KOPT-K1 (cell line): ENCODE measurements around the gene KBTBD6.
"Not testable (repeated sequence)": the region's sequence is repeated elsewhere in the genome, so short reads cannot be mapped to it uniquely, and the experiment has no call there.

Source experiments
- H3K27ac ChIP-seq: fragments of 200-600 bp; sonication (generic); 2 replicates; pipeline ENCODE4 v1.5.1; 2016; ENCODE audit warnings: antibody characterized with exemption, mild to moderate bottlenecking, low read depth, low read length; ENCODE audit not compliant: poor library complexity, severe bottlenecking
- H3K36me3 ChIP-seq: fragments of 200-600 bp; sonication (generic); 2 replicates; pipeline ENCODE4 v1.5.1; 2017; ENCODE audit warnings: antibody characterized with exemption, mild to moderate bottlenecking, low read length, moderate library complexity; ENCODE audit not compliant: insufficient read depth
- H3K9me3 ChIP-seq: fragments of 200-600 bp; sonication (generic); 2 replicates; pipeline ENCODE4 v1.5.1; 2017; ENCODE audit warnings: antibody characterized with exemption, low read length, mild to moderate bottlenecking; ENCODE audit not compliant: insufficient read depth, poor library complexity, severe bottlenecking

KBTBD6 gene

DNA sequence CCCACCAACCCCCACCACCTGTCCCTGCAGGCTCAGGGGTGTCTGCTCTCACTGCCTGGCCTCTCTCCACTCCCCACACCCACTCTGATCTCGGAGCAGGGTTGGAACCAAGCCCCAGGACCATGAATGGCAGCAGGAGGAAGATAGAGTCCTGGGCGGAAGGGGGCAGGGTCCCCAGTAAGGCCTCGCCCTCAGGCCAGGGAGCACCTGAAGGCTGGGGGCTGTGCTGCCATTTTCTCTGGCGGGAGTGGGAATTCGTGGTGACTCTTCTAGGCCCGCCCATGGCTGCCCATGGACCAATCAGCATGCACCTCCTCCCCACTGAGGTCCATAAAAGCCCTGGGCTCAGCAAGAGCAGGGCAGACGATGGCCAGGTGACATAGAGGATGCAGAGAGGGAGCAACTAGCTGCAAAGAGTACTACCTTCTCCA is 25.0 kb downstream of the KBTBD6 start:
- Histone ChIP-seq H3K27ac (no peak overlapping the region), H3K36me3 (no peaks in the 10 kb centered on the region), H3K9me3 (peaks cover 10% of the 10 kb centered on the region)

DNA sequence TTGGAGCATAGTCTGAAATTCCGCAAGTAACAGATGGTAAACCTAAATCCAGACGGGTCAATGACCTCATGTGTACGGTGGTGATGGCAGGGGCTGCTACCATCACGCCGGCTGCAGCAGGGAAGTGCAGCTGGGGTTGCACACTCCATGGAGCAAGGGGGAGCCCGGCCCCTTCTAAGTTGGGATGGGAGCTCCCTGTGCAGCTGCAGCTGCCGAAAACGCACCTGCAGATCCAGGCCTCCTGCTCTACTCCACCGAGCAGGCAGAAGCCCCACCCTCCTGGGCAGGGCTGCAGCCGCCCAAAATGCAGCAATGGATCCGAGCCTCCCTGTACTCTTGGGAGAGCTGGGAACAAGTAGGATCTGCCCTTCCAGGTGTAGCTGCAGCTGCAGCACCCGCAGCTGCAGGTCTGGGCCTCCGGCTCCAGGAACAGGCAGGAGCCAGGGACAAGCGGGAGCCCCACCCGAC is 25.5 kb downstream of the KBTBD6 start:
- H3K27ac ChIP-seq, result no peak overlapping the region
- H3K9me3 ChIP-seq, result peaks cover 10% of the 10 kb centered on the region
- no peaks in the 10 kb centered on the region for H3K36me3 ChIP-seq

DNA sequence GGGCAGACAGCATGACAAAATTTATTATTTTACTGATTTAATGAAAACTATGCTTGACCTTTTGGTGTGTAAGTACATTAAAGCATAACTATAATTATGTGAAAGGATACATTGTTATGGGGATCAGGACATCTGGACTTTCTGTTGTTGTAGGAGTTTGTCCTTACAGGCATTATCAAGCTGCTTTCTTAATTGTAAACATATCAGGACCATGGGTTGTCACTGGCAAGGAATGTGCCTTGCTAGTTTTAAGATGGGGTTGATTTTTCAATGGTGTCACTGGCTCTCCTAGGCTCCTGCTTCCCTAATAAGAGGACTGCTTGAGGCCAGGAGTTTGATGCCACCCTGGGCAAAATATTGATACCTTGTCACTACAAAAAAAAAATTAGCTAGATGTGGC is 32.6 kb downstream of the KBTBD6 start:
- no peak overlapping the region for H3K27ac ChIP-seq
- no peaks in the 10 kb centered on the region for H3K36me3 ChIP-seq
- H3K9me3 ChIP-seq, result no peaks in the 10 kb centered on the region

DNA sequence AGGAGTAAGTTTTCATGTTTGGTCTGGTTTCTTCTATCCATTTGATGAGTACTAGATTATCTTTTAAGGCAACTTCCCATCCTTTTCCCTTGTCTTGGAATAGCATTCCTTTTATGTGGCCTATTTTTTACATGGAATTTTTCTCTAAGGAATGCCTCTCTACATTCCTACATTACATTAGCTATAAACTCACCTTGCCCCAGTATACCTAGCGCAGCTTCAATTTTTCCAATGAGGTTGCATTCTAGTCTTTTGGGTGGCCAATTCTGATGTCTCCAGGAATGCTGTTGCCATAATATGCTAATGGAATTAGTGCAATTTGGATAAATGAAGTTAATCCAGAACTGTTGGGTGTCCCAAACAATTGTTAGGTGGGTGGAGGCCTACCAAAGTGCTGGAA is 33.8 kb downstream of the KBTBD6 start:
- Histone ChIP-seq H3K9me3 (no peaks in the 10 kb centered on the region), H3K36me3 (no peaks in the 10 kb centered on the region), H3K27ac (no peak overlapping the region)

DNA sequence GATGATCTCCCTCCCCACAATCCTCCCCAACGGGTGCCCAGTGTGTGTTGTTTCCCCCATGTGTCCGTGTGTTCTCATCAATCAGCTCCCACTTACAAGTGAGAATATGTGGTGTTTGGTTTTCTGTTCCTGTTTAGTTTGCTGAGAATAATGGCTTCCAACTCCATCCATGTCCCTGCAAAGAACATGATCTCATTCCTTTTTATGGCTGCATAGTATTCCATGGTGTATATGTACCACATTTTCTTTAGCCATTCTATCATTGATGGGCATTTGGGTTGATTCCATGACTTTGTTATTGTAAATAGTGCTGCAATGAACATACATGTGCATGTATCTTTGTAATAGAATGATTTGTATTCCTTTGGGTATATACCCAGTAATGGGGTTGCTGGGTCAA is 36.9 kb downstream of the KBTBD6 start:
- H3K9me3 ChIP-seq, H3K27ac ChIP-seq, H3K36me3 ChIP-seq: not testable (repeated sequence)

DNA sequence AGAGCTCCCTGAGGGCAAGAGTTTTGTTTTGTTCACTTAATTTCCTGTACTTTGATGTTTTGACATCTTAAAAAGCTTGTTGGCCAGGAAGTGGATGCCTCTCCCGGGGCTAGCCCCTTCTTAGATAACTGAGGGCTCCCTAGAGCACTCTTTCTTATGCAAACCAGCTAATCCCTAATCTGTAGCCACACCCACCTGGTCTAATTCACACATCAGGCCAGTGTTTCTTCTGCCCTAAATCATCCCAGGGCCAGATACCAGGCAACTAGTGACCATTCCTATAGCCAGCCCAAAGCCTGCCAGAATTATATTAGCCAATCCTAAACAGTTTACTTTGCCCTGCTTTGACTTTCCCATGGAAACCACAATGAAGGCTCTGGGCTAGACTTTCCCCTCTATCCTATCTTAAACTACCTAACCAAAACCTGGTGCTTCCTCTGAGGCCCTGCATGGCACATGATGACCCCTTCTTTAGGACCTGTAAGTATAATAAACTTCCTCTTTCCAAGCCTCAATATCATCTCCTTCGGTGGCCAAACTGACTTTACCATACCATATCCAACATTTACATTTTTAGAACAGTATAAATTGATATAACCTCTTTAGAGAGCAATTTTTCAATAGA is 46.5 kb downstream of the KBTBD6 start:
- Histone ChIP-seq H3K36me3 (peaks cover 48% of the 10 kb centered on the region), H3K27ac (no peak overlapping the region), H3K9me3 (peaks cover 9% of the 10 kb centered on the region)

DNA sequence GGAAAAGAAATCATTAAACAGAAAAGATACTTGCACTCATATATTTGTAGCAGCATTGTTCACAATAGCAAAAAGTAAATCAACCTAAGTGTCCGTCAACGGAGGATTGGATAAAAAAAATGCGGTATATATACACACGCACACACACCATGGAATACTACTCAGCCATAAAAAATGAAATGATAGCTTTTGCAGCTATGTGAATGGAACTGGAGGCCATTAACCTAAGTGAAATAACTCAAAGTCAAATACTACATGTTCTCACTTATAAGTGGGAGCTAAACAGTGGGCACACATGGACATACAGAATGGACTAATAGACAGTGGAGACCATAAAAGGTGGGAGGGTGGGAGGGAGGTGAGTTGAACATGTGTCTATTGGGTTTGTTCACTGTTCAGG is 52.9 kb downstream of the KBTBD6 start:
- Histone ChIP-seq H3K36me3 (peaks cover 91% of the 10 kb centered on the region), H3K9me3 (no peaks in the 10 kb centered on the region), H3K27ac (no peak overlapping the region)
